LNCaP clone FGC (cell line): ENCODE results near the gene MAGI3.
"Not testable (repeated sequence)": the region's sequence is repeated elsewhere in the genome, so short reads cannot be mapped to it uniquely, and the experiment has no call there.

Source experiments
- DNase-seq: peaks from one replicate; pipeline ENCODE4 v3.0.0-alpha.2; 2011; ENCODE audit warnings: low read depth
- H3K4me3 ChIP-seq: 2 replicates; pipeline ENCODE4 v1.5.1; 2011; ENCODE audit warnings: mild to moderate bottlenecking, low read depth, low read length, control low read depth
- CTCF ChIP-seq: IDR thresholded peaks from 2 replicates; pipeline ENCODE4 v1.5.1; 2012; ENCODE audit warnings: mild to moderate bottlenecking; ENCODE audit not compliant: control insufficient read depth, insufficient read depth; ENCODE audit errors: extremely low read depth

Gene MAGI3

DNA sequence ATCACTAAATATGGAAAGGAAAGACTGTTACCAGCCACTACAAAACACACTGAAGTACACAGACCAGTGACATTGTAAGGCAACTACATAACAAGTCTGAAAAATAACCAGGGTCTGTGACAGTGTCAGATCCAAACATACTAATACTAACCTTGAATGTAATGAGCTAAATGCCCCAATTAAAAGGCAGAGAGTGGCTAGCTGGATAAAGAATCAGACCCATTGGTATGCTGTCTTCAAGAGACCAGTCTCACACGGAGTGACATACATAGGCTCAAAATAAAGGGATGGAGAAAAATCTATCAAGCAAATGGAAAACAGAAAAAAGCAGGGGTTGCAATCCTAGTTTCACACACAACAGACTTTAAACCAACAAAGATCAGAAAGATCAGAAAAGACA, 100.1 kb downstream of the MAGI3 start:
- no peak for DNase-seq
- no peak overlapping the region for H3K4me3 ChIP-seq
- no peak for TF ChIP-seq CTCF

GRCh38 chr1:113493533-113493932, 103.2 kb downstream of the MAGI3 start:
- TF ChIP-seq CTCF: no peak
- H3K4me3 ChIP-seq: no peak overlapping the region
- no peak for DNase-seq

GRCh38 chr1:113505357-113505756, 115.0 kb downstream of the MAGI3 start:
- no peak overlapping the region for H3K4me3 ChIP-seq
- TF ChIP-seq CTCF: no peak
- DNase-seq: no peak

- TF ChIP-seq CTCF: no peak
- DNase-seq: no peak
- H3K4me3 ChIP-seq: no peak overlapping the region
Measured at GRCh38 chr1:113507552-113508214, 117.4 kb downstream of the MAGI3 start.

DNA sequence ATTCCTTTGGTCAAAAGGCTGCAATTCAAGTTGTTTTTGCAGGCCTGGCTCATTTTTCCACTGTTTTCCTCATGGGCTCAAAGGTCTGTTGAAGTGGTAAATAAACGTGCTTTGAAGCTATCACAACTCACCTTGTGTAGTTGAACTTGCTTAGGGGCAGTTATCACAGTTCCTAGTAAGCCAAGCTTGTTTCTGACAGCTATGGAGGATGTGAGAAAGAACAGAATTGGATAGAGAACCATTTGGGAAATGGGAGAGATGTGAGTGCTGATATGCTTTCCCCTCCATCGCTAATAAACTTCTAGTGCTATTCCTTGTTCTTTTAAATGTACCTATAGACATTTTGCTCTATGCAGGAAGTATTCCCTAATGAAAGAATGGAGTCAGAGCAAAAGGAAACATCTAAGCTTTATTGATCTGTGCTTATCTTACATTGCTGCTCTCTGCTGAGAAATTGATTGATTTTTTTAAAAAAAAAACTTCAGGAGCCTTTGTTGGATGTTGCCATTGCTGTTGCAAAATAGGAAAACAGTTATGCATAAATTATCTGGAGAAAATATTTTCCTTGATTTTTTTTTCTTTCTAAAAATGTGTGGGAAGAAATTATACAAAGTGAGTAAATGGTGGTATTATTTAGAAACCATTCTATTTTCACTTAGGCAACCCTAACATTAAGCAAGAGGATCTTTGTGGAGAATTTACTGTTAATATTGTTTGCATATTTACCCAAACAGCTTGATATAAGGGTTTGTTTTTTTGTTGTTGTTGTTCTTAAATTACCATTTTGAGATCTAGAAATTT, 118.2 kb downstream of the MAGI3 start:
- H3K4me3 ChIP-seq: no peak overlapping the region
- no peak for DNase-seq
- no peak for TF ChIP-seq CTCF

DNA sequence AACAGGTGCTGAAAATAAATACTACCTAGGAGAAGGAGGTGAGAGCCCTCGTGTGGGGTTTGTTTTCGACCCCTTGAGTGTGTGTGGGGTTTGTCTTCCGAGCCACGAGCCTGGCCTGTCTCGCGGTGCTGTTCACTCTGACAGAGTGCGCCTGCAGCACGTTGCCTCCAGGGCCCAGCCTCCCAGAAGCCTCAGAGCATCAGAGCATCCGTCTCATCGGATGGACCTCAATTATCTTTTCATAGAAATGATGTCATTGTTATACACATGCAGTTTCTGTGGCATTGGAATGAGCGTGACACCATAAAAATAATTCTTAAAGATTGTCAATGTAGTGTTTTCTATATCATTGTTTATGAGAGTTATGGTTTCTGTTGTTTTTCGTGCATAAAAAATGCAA, 119.5 kb downstream of the MAGI3 start:
- H3K4me3 ChIP-seq, DNase-seq: not testable (repeated sequence)

DNA sequence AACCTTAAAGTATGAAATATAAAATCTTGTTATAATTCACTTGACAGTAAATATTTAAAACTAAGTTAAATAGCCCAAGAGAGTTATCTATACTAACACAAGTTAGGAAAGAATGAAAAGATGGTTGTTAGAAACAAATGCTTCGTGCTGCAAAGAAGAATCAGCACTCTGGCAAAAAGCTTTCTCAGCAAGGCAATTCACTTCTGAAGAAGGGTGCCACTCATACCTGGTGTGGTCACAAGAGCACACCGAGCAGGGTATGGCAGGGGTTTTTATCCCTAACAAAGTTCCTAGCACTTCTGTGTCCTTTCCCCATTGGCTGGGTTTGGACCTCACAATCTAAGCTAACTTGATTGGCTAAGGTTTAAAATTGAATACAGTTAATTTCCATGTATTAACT, 121.0 kb downstream of the MAGI3 start:
- no peak for TF ChIP-seq CTCF
- DNase-seq: no peak
- H3K4me3 ChIP-seq: no peak overlapping the region
